Left renal pelvis (tissue), 4 donors: ENCODE measurements around the gene CNNM2. TPM values are rescaled to one million over a fixed set of nuclear protein-coding genes. Genes with fewer than 3 reads are reported as not detected.

ENCODE experiments used
- DNase-seq, 4 donors: peaks; one replicate each; pipeline ENCODE4 v3.0.0-alpha.2; 2013; ENCODE audit warnings: low read depth in 4 of 4, low spot score in 3 of 4
- polyA plus RNA-seq, 4 donors: library from polyadenylated mRNA; unstranded; fragments of 120-200 nt; gene quantifications; one replicate each; pipeline ENCODE4 v1.2.1, GENCODE V29; 2013; ENCODE audit not compliant: insufficient read length in 4 of 4

The CNNM2 gene
- polyA plus RNA-seq, 4 donors, result 5.4 to 9.9 (median 9.6) TPM

GRCh38 chr10:103098240-103098639 lies 180.1 kb downstream of the CNNM2 start:
- no peak for DNase-seq

- no peak for DNase-seq
Measured at GRCh38 chr10:103100620-103101019, 182.5 kb downstream of the CNNM2 start.

DNA sequence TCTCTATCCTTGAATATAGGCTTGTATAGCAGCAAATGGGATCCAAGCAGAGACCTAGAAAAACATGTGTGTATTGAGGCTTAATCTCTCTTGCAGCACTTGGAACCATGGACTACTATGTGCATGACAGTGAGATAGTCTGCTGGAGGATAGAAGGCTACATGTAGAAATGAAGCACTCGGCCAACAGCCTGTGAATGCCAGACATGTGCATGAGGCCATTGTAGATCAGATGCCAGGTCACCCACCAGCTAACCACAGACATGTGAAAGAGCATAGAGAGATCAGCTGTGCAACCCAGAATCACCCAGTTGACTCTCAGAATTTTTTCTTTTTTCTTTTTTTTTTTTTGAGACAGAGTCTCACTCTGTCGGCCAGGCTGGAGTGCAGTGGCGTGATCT lies 184.1 kb downstream of the CNNM2 start:
- DNase-seq, result no peak

- no peak for DNase-seq
Measured at GRCh38 chr10:103103989-103104388, 185.9 kb downstream of the CNNM2 start.

DNA sequence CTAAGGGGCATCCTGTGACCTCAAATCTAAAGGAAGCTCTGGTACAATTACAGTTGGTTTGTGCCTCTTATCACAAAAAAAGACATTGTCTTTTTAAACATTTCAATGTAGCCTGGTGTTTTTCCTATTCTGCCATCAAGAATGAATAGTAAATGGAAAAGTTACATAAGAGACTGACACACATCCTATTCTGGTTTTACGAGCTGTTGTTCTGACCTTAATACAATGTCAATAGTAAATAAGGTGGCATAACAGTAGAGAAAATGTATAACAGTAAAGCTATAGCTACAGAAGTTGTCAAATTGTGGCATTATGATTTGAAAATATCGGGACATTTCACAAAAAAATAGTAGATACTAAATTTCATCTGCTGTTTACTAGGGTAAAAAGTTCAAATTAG lies 186.6 kb downstream of the CNNM2 start:
- DNase-seq, result no peak

DNA sequence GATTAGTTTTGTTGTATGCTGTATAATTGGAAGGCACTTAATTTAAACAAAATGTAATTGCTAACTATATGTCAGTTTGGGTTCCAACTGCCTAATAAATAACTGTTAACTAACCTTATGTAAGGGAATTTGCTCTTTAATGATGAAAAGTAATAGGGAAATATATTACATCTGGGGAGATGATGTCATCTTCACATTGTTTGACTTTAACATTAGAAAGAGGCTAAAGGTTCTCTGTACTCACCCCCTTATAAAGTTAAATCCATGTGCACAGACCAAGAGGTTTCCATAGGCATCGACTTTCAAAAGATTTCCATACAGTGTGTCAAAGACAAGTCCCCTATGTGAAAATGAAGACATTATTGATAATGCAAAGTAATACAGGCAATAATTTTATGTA lies 187.4 kb downstream of the CNNM2 start:
- DNase-seq, result no peak

- DNase-seq, result no peak
Measured at GRCh38 chr10:103106539-103106938, 188.4 kb downstream of the CNNM2 start.

GRCh38 chr10:103109821-103110220 lies 191.7 kb downstream of the CNNM2 start:
- DNase-seq, result no peak

DNA sequence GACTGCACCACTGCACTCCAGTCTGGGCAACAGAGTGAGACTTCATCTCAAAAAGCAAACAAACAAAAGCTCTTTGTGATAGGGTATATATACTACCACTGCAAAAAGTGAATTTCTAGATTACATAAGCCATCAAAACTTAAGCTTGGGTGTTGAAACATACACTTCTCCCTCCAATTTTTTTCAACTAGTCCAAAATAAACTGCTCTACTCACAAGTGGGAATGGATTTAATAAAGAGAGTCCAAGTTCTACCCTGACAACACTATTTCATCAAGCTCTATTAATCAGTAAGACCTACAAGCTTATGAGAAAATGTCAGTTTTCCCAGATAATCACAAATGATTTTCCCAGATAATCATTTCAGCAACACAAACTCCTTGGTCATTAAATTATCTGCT lies 192.3 kb downstream of the CNNM2 start:
- DNase-seq, result no peak

DNA sequence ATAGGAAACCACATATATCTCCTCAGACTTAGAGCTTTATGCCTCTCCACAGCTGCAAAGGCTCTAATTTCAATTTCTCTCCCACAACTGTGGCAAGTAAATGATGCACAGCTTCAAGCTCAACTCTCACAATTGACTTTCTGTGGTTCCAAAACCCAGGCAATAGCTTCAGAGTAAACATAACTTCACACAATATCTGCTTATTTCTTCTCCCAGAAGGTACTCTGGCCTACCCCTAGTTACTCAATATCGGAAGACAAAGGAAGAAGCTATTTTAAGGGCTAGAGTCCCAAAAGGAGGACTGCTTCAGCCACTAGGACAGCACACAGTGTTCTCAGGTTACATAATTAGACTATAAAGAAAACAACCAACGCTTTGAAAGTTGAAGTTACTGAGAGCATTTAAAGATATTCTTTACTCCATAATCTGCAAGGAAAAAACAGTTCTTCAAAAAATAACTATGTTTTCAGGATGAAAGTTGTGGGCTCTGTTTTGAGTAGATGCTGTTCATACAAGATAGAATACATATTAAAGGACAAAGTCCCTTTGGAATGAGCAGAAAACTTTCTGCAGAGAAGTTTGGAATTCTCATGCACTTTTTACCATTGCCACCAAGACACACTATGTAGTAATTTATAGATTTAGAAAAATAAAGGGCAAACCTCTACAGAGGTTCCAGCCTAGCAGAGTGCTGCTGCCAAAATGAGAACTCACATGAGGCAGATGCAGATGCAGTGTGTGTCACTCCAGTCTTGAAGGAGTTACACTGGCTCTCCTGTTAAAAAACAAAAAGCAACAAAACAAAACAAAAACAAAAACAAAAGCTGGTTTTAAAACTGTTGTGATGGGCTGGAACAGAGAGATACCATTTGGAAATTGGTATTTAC lies 193.2 kb downstream of the CNNM2 start:
- DNase-seq, result peak; percentile 6 to 29 (median 17)

GRCh38 chr10:103111918-103112877 lies 194.1 kb downstream of the CNNM2 start:
- DNase-seq, result no peak

DNA sequence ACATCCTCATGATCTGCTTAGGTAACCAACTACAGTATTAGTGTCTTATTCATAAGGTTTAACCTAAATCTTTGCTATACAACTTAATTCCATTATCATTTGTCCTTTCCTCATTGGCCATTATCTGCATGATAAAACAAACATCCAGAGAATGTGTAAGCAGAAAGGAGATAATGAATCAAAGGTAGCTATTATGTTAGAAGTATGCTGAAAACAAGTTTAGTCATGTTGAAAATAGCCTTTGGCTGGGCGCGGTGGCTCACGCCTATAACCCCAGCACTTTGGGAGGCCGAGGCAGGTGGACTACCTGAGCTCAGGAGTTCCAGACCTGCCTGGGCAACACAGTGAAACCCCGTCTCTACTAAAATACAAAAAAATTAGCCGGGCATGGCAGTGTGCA lies 196.8 kb downstream of the CNNM2 start:
- no peak for DNase-seq

- DNase-seq, result no peak
Measured at GRCh38 chr10:103117247-103117646, 199.2 kb downstream of the CNNM2 start.

DNA sequence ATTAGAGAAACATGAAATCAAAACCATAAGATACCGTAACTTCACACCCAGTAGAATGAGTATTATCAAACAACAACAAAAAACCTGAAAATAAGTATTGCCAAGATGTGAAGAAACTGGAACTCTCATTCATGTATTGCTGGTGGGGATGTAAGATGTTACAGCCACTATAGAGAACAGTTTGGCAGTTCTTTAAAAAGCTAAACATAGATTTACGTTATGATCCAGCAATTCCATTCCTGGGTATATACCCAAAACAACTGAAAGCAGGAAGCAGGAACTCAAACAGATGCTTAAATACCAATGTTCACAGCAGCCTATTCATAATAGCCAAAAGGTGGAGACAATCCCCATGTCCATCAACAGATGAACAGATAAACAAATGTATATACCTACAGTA lies 202.5 kb downstream of the CNNM2 start:
- no peak for DNase-seq

GRCh38 chr10:103120977-103121735 lies 203.1 kb downstream of the CNNM2 start:
- no peak for DNase-seq

- no peak for DNase-seq
Measured at GRCh38 chr10:103123282-103124024, 205.4 kb downstream of the CNNM2 start.

GRCh38 chr10:103124420-103125096 lies 206.5 kb downstream of the CNNM2 start:
- DNase-seq, result no peak

DNA sequence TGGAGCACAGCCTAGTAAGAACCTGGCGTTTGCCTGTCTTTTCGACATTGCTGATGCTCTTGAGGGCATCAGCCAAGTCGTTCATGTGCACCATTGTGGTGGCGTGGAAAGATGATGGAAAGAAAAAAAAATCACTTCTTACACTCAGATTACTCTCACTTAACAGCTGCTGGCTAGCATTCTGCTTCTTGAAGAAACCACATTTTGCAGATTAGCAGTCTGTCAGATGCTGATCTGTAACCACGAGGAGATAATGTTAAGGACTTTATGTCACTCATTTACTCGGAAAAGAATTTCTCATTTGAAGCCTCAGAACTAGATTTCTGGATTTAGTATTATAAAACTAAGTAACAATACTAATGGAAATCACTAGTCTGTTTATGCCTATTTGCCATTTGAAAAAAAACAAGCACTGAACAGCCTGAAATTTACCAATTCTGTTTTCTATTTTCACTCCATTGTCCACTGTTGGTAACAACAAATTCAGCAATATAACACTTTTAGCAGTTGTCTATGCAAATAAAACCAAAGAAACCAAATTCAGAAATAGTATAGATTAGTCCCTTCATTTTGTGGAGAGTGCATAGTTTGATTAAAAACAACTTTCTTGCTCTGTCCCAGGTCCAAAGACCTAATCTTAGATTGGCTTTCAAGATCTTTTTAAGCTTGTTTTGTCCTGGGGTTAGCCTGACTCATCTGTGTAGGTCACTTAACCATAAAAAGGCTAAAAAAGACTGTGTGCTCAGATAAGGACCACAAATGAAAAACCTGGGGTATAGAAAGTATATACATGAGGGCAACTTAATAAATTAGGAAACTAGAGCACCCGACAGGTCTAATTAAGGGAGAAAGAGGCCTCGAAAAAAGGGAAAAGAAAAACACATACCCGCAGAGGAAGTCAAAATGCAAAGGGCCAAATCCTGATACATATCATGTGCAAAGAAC lies 207.5 kb downstream of the CNNM2 start:
- DNase-seq, result no peak
